ENCODE data around the gene INTU.

Gene INTU

GRCh38 chr4:127748957-127749356 is 116.2 kb downstream of the INTU start:
- DNase-seq (ENCODE audit: low spot score), result no peak

- no peak for DNase-seq (ENCODE audit: low spot score)
Measured at GRCh38 chr4:127756906-127757305, 124.1 kb downstream of the INTU start.

GRCh38 chr4:127759228-127759820 is 126.6 kb downstream of the INTU start:
- DNase-seq (ENCODE audit: low spot score), result no peak

- no peak for DNase-seq (ENCODE audit: low spot score)
Measured at GRCh38 chr4:127759893-127760292, 127.1 kb downstream of the INTU start.

- DNase-seq (ENCODE audit: low spot score), result no peak
Measured at GRCh38 chr4:127771535-127772275, 138.9 kb downstream of the INTU start.

GRCh38 chr4:127772769-127773671 is 140.3 kb downstream of the INTU start:
- DNase-seq (ENCODE audit: low spot score), result no peak

GRCh38 chr4:127775843-127776242 is 143.1 kb downstream of the INTU start:
- no peak for DNase-seq (ENCODE audit: low spot score)
